HL-60 (cell line): Measurements from ENCODE around the gene DOHH.

Experiments
- CTCF ChIP-seq: IDR thresholded peaks from one replicate; pipeline ENCODE4 v1.5.1; 2011; ENCODE audit warnings: low read length, control low read depth, inconsistent platforms; ENCODE audit not compliant: insufficient read depth
- GABPA ChIP-seq: IDR thresholded peaks from 2 replicates; pipeline ENCODE4 v1.6.1; 2012; ENCODE audit warnings: low read depth
- POLR2AphosphoS5 ChIP-seq: IDR thresholded peaks from 2 replicates; pipeline ENCODE4 v1.6.1; 2012; ENCODE audit warnings: low read depth
- REST ChIP-seq: IDR thresholded peaks from 2 replicates; pipeline ENCODE4 v1.6.1; 2012; ENCODE audit warnings: low read depth; ENCODE audit not compliant: insufficient replicate concordance

- no peak for TF ChIP-seq CTCF
- peak; percentile 79 for TF ChIP-seq REST
- TF ChIP-seq POLR2AphosphoS5: 0 out of 2 replicates have a peak, but pooled peaks have one; percentile 4
- no peak for TF ChIP-seq GABPA
Observed at GRCh38 chr19:3545669-3546034, 45.2 kb upstream of the DOHH start.
